Sigmoid colon (tissue), 3 donors: ENCODE results near the gene DNTTIP2.

Source experiments
- POLR2A ChIP-seq, 2 donors: fragments of 450-650 bp; IDR thresholded peaks; one replicate each; pipeline ENCODE4 v1.6.1; 2016; ENCODE audit warnings: antibody characterized with exemption in 2 of 2, mild to moderate bottlenecking in 2 of 2, moderate library complexity in 2 of 2
- TF ChIP-seq, protein P1 (sequence below), 4 experiments: fragments of 450-650 bp in 3 of 4; fragments of 200-600 bp in 1 of 4; IDR thresholded peaks; one replicate each; pipeline ENCODE4 v1.5.1; 2016 to 2019; ENCODE audit warnings: antibody characterized with exemption in 4 of 4, mild to moderate bottlenecking in 3 of 4, moderate library complexity in 2 of 4

DNA sequence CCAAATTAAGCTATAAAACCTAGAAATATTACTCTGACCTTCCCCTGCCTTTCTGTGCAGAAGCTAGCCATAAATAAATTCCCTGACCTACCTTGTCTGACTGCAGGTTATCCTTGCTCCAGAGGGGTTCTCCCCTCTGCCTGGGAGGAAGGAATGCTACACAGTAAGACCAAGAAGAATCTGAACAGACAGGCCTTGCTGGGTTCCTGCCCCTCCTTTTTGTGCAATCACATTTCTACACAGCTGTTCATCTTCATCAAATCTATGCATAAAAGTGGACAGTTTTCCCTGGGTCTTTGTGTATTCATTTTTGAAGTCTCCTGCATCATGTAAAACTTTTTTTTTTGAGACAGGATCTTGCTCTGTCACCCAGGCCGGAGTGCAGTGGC is 50.6 kb downstream of the DNTTIP2 start:
- TF ChIP-seq POLR2A (IDR thresholded peaks at IDR 0.05): no peak
- TF ChIP-seq, protein P1, sequence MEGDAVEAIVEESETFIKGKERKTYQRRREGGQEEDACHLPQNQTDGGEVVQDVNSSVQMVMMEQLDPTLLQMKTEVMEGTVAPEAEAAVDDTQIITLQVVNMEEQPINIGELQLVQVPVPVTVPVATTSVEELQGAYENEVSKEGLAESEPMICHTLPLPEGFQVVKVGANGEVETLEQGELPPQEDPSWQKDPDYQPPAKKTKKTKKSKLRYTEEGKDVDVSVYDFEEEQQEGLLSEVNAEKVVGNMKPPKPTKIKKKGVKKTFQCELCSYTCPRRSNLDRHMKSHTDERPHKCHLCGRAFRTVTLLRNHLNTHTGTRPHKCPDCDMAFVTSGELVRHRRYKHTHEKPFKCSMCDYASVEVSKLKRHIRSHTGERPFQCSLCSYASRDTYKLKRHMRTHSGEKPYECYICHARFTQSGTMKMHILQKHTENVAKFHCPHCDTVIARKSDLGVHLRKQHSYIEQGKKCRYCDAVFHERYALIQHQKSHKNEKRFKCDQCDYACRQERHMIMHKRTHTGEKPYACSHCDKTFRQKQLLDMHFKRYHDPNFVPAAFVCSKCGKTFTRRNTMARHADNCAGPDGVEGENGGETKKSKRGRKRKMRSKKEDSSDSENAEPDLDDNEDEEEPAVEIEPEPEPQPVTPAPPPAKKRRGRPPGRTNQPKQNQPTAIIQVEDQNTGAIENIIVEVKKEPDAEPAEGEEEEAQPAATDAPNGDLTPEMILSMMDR (IDR thresholded peaks at IDR 0.05): no peak
